ENCODE results near the gene ARF4. TPM values are rescaled to one million over a fixed set of nuclear protein-coding genes. Genes with fewer than 3 reads are reported as not detected.
A peak's percentile ranks its signal among the peaks of the same experiment; 100 is the strongest.

ARF4 gene
- total RNA-seq, 1 donor from 2014 or later = 165 TPM

DNA sequence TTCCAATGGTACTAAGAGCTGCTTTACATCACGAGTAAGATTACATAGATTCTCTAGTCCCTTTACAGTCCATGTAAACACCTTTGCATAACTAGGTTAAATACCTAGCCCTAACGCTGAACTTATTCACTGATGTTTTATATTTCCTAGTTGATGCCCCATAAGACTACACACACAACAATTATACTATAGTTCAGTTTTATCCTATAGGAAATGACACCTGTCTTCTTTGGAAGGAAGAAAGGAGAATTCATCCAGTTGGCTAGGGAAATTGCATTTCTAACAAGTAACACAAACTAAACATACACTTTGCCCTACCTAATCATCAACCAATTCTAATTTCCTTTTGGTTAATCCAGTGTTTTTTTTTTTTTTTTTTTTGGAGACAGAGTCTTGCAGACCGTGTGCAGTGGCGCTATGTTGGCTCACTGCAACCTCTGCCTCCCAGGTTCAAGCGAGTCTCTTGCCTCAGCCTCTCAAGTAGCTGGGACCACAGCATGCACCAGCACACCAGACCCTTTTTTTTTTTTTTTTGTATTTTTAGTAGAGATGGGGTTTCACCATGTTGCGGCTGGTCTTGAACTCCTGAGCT lies 27.2 kb downstream of the ARF4 start:
- H3K36me3 Mint-ChIP-seq = peaks cover 33% of the 10 kb centered on the region
- H3K4me1 Mint-ChIP-seq = peaks cover 4% of the 10 kb centered on the region
- H3K27me3 Mint-ChIP-seq (ENCODE audit: low read depth) = no peaks in the 10 kb centered on the region
- no peak overlapping the region for H3K27ac Mint-ChIP-seq
- no peak for DNase-seq (ENCODE audit: low spot score in 2 of 2, unreplicated experiment in 2 of 2)
- TF ChIP-seq, protein P1, sequence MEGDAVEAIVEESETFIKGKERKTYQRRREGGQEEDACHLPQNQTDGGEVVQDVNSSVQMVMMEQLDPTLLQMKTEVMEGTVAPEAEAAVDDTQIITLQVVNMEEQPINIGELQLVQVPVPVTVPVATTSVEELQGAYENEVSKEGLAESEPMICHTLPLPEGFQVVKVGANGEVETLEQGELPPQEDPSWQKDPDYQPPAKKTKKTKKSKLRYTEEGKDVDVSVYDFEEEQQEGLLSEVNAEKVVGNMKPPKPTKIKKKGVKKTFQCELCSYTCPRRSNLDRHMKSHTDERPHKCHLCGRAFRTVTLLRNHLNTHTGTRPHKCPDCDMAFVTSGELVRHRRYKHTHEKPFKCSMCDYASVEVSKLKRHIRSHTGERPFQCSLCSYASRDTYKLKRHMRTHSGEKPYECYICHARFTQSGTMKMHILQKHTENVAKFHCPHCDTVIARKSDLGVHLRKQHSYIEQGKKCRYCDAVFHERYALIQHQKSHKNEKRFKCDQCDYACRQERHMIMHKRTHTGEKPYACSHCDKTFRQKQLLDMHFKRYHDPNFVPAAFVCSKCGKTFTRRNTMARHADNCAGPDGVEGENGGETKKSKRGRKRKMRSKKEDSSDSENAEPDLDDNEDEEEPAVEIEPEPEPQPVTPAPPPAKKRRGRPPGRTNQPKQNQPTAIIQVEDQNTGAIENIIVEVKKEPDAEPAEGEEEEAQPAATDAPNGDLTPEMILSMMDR (IDR thresholded peaks at IDR 0.05; ENCODE audit: unreplicated experiment) = no peak
- no peaks in the 10 kb centered on the region for H3K9me3 Mint-ChIP-seq
- no peak overlapping the region for H3K4me3 Mint-ChIP-seq

DNA sequence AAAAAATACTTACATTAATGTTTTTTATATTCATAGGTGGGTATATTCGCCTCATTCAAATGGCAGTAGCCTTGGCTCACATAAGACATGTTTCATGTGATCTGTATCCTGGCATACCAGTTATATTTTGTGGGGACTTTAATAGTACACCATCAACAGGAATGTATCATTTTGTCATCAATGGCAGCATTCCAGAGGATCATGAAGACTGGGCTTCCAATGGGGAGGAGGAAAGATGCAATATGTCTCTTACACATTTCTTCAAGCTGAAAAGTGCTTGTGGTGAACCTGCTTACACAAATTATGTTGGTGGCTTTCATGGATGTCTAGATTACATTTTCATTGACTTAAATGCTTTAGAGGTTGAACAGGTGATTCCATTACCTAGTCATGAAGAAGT lies 37.6 kb downstream of the ARF4 start:
- Mint-ChIP-seq H3K4me3 (no peak overlapping the region), H3K9me3 (no peaks in the 10 kb centered on the region), H3K27me3 (ENCODE audit: low read depth) (no peaks in the 10 kb centered on the region), H3K4me1 (peaks cover 29% of the 10 kb centered on the region), H3K36me3 (peaks cover 6% of the 10 kb centered on the region), H3K27ac (no peak overlapping the region)
- DNase-seq (ENCODE audit: low spot score in 2 of 2, unreplicated experiment in 2 of 2) = no peak
- TF ChIP-seq, protein P1 (IDR thresholded peaks at IDR 0.05; ENCODE audit: unreplicated experiment) = no peak

DNA sequence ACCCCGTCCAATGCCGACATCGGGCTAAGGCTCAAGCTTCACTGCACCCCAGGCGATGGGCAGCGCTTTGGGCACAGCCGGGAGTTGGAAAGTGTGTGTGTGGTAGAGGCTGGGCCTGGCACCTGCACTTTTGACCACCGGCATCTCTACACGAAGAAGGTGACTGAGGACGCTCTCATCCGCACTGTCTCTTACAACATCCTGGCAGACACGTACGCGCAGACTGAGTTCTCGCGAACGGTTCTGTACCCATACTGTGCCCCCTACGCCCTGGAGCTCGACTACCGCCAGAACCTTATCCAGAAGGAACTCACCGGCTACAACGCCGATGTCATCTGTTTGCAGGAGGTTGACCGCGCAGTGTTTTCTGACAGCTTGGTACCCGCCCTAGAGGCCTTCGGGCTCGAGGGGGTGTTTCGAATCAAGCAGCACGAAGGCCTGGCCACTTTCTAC lies 40.0 kb downstream of the ARF4 start:
- Mint-ChIP-seq H3K27ac (peak overlapping the region; percentile 99), H3K27me3 (ENCODE audit: low read depth) (no peaks in the 10 kb centered on the region), H3K4me3 (peak overlapping the region; percentile 92), H3K9me3 (no peaks in the 10 kb centered on the region), H3K36me3 (peaks cover 3% of the 10 kb centered on the region), H3K4me1 (peaks cover 29% of the 10 kb centered on the region)
- no peak for DNase-seq (ENCODE audit: low spot score in 2 of 2, unreplicated experiment in 2 of 2)
- TF ChIP-seq, protein P1 (IDR thresholded peaks at IDR 0.05; ENCODE audit: unreplicated experiment) = no peak

DNA sequence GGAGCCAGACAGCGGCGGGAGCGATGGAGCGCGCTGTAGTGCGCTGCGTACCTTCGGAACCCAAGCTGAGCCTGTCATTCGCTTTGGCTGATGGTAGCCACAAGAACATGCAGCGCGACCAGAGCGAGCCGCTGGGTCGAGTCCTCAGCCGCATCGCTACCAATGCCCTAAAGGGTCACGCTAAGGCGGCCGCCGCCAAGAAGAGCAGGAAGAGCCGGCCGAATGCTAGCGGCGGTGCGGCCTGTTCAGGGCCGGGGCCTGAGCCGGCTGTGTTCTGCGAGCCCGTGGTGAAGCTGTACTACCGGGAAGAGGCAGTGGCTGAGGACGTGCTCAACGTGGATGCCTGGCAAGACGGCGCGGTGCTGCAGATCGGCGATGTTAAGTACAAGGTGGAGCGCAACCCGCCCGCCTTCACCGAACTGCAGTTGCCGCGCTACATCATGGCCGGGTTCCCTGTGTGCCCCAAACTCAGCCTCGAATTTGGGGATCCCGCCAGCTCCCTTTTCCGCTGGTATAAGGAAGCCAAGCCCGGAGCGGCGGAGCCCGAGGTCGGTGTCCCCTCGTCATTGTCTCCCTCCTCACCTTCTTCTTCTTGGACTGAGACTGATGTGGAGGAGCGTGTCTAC lies 40.6 kb downstream of the ARF4 start:
- peak in 1 of 2 experiments; percentile 55 for DNase-seq (ENCODE audit: low spot score in 2 of 2, unreplicated experiment in 2 of 2)

DNA sequence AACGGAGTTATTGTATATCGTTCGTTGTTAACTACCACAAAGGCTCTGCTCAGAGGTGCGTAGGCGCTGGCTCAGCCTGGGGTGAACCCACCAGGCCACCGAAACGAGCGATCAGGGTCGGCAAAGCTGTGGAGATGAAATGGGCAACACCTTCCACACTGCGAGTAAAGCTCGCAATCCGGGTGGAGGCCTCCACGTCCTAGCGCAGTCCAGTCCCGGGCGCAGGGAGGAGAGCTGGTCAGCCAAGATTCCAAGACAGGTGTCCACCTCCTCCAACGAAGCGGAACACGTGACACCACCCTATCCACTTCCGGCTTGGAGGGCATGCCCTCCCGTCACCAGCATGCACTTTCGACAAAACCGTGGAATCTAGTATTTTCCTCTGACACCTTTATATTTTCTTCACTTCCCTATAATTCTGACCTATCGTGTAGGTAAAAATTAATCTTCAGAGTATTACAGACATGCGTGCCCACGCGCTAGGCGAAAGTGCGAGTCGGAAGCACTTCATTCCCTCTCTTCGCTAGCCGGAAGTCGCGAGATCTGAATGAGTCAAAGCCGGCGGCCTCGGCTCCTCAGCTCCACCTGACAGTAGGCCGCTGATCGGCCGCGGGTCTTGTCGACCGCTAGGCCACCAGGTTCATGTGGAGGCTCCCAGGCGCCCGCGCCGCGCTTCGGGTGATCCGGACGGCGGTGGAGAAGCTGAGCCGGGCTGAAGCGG lies 41.2 kb downstream of the ARF4 start, which contains the start of gene PDE12:
TSS of gene PDE12 (plus strand) at position 537 of the 721 bp plus-strand sequence. CDS start at position 643, 106 bp downstream.
- H3K9me3 Mint-ChIP-seq = no peaks in the 10 kb centered on the region
- peaks cover 3% of the 10 kb centered on the region for H3K36me3 Mint-ChIP-seq
- peak; percentile 49 to 79 for DNase-seq (ENCODE audit: low spot score in 2 of 2, unreplicated experiment in 2 of 2)
- H3K4me3 Mint-ChIP-seq = peak within 1 kb of the TSS; percentile 92
- H3K27ac Mint-ChIP-seq = peak within 1 kb of the TSS; percentile 99
- H3K27me3 Mint-ChIP-seq (ENCODE audit: low read depth) = no peaks in the 10 kb centered on the region
- TF ChIP-seq, protein P1 (IDR thresholded peaks at IDR 0.05; ENCODE audit: unreplicated experiment) = no peak
- peaks cover 29% of the 10 kb centered on the region for H3K4me1 Mint-ChIP-seq

More for the DNA sequence above, 40.6 kb downstream of the ARF4 start:
- H3K27me3 Mint-ChIP-seq (ENCODE audit: low read depth) = no peaks in the 10 kb centered on the region
- peaks cover 3% of the 10 kb centered on the region for H3K36me3 Mint-ChIP-seq
- peak overlapping the region; percentile 92 for H3K4me3 Mint-ChIP-seq
- peaks cover 29% of the 10 kb centered on the region for H3K4me1 Mint-ChIP-seq
- no peaks in the 10 kb centered on the region for H3K9me3 Mint-ChIP-seq
- peak overlapping the region; percentile 99 for H3K27ac Mint-ChIP-seq
- TF ChIP-seq, protein P1 (IDR thresholded peaks at IDR 0.05; ENCODE audit: unreplicated experiment) = no peak
